ENCODE data around the gene NTM. TPM values are rescaled to one million over a fixed set of nuclear protein-coding genes. Genes with fewer than 3 reads are reported as not detected.

Gene NTM
- total RNA-seq, 1 experiment from 2014 or later: not detected

DNA sequence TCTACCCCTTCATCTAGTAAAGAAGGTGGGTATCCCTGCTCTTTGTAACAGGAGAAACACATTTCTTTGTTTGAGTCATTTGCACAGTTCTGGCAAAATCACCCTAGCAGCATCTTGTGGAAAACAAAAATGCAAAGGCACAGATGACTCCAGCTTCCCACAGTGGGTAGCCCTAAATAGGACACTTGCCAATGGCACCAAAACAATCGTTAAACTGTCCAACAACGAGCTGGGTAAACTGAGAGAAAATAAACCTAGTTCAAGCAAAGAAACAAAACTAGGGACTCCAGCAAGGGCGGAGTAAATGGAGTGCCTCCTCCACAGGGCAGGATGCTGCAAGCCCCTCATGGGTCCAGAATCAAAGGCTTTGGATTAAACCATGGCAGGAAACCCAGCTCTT, 239.5 kb downstream of the NTM start:
- ATAC-seq: no peak
- Histone ChIP-seq H3K9me2 (ENCODE audit: insufficient read depth) (no peaks in the 10 kb centered on the region), H3K4me2 (ENCODE audit: low read length) (no peak overlapping the region), H3K4me1 (ENCODE audit: control insufficient read depth in 1 of 2, insufficient read depth in 2 of 2, low read length in 2 of 2) (no peaks in the 10 kb centered on the region), H3K27ac (ENCODE audit: low read depth, low read length) (no peak overlapping the region), H3K36me3 (ENCODE audit: control insufficient read depth in 1 of 2, insufficient read depth in 2 of 2, low read length in 2 of 2) (no peaks in the 10 kb centered on the region), H3K9ac (ENCODE audit: low read length) (no peak overlapping the region), H3K79me2 (ENCODE audit: insufficient read depth, low read length) (no peaks in the 10 kb centered on the region), H3K27me3 (ENCODE audit: insufficient read depth, low read length) (no peaks in the 10 kb centered on the region), H3K4me3 (replicated peaks in 1 of 2; ENCODE audit: low read depth in 1 of 2, low read length in 2 of 2) (no peak overlapping the region), H2AFZ (ENCODE audit: low read depth, low read length, poor library complexity, severe bottlenecking) (no peak overlapping the region), H4K20me1 (ENCODE audit: insufficient read depth) (no peaks in the 10 kb centered on the region), H3K9me3 (ENCODE audit: control insufficient read depth in 1 of 2, insufficient read depth in 1 of 2, low read depth in 1 of 2, low read length in 2 of 2) (no peaks in the 10 kb centered on the region; a peak in 2 of 4 replicates)
- CTCF ChIA-PET: no interaction called here
- RAD21 ChIA-PET (ENCODE audit: low non-redundant PET in 1 of 2, low total read pairs in 2 of 2, uncharacterized antibody in 2 of 2, unreplicated experiment in 2 of 2): no interaction called here
- BruUV-seq (replicated peaks): no TSS peak
- POLR2A ChIA-PET: no interaction called here
- intact Hi-C loops (cut with micrococcal nuclease): no loop called here
- DNase-seq (ENCODE audit: low read depth, low spot score): no peak
- no peak for TF ChIP-seq RAD21 (IDR thresholded peaks at IDR 0.05; ENCODE audit: low read depth)
- no peak for TF ChIP-seq JUND (IDR thresholded peaks at IDR 0.05)
- no peak for TF ChIP-seq EGR1 (IDR thresholded peaks at IDR 0.05; ENCODE audit: low read depth)
- TF ChIP-seq POLR2A (IDR thresholded peaks at IDR 0.05; ENCODE audit: borderline replicate concordance, extremely low read depth, insufficient read depth, insufficient read length): no peak
- no peak for TF ChIP-seq ELF1 (IDR thresholded peaks at IDR 0.05; ENCODE audit: borderline replicate concordance, low read depth)
- TF ChIP-seq, protein P1, sequence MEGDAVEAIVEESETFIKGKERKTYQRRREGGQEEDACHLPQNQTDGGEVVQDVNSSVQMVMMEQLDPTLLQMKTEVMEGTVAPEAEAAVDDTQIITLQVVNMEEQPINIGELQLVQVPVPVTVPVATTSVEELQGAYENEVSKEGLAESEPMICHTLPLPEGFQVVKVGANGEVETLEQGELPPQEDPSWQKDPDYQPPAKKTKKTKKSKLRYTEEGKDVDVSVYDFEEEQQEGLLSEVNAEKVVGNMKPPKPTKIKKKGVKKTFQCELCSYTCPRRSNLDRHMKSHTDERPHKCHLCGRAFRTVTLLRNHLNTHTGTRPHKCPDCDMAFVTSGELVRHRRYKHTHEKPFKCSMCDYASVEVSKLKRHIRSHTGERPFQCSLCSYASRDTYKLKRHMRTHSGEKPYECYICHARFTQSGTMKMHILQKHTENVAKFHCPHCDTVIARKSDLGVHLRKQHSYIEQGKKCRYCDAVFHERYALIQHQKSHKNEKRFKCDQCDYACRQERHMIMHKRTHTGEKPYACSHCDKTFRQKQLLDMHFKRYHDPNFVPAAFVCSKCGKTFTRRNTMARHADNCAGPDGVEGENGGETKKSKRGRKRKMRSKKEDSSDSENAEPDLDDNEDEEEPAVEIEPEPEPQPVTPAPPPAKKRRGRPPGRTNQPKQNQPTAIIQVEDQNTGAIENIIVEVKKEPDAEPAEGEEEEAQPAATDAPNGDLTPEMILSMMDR (IDR thresholded peaks at IDR 0.05 in 2 of 3, conservative IDR thresholded peaks at IDR 0.05 in 1 of 3; ENCODE audit: borderline replicate concordance in 1 of 3, insufficient read depth in 1 of 3, low read depth in 2 of 3, low read length in 2 of 3): no peak
- no peak for TF ChIP-seq SRF (IDR thresholded peaks at IDR 0.05; ENCODE audit: low read depth)
- no peak for TF ChIP-seq FOSL1 (IDR thresholded peaks at IDR 0.05; ENCODE audit: low read depth)
- no peak for TF ChIP-seq POLR2AphosphoS5 (IDR thresholded peaks at IDR 0.05; ENCODE audit: low read depth, low read length)
- no peak for TF ChIP-seq CBX3 (IDR thresholded peaks at IDR 0.05; ENCODE audit: low read depth)
- no peak for TF ChIP-seq EZH2phosphoT487 (IDR thresholded peaks at IDR 0.05; ENCODE audit: borderline replicate concordance)
- TF ChIP-seq, protein P2, sequence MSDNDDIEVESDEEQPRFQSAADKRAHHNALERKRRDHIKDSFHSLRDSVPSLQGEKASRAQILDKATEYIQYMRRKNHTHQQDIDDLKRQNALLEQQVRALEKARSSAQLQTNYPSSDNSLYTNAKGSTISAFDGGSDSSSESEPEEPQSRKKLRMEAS (IDR thresholded peaks at IDR 0.05): no peak
- no peak for TF ChIP-seq ZFX (IDR thresholded peaks at IDR 0.05)
- TF ChIP-seq YY1 (IDR thresholded peaks at IDR 0.05; ENCODE audit: extremely low read depth, insufficient replicate concordance, low read depth, low read length): no peak
- TF ChIP-seq EZH2 (IDR thresholded peaks at IDR 0.05): no peak
- no peak for TF ChIP-seq SP1 (IDR thresholded peaks at IDR 0.05; ENCODE audit: low read depth)
- no peak for TF ChIP-seq TCF7L2 (IDR thresholded peaks at IDR 0.05; ENCODE audit: borderline replicate concordance, extremely low read depth, insufficient read depth, insufficient read length)
- TF ChIP-seq CEBPB (IDR thresholded peaks at IDR 0.05; ENCODE audit: low read depth): no peak
- TF ChIP-seq, protein P3, sequence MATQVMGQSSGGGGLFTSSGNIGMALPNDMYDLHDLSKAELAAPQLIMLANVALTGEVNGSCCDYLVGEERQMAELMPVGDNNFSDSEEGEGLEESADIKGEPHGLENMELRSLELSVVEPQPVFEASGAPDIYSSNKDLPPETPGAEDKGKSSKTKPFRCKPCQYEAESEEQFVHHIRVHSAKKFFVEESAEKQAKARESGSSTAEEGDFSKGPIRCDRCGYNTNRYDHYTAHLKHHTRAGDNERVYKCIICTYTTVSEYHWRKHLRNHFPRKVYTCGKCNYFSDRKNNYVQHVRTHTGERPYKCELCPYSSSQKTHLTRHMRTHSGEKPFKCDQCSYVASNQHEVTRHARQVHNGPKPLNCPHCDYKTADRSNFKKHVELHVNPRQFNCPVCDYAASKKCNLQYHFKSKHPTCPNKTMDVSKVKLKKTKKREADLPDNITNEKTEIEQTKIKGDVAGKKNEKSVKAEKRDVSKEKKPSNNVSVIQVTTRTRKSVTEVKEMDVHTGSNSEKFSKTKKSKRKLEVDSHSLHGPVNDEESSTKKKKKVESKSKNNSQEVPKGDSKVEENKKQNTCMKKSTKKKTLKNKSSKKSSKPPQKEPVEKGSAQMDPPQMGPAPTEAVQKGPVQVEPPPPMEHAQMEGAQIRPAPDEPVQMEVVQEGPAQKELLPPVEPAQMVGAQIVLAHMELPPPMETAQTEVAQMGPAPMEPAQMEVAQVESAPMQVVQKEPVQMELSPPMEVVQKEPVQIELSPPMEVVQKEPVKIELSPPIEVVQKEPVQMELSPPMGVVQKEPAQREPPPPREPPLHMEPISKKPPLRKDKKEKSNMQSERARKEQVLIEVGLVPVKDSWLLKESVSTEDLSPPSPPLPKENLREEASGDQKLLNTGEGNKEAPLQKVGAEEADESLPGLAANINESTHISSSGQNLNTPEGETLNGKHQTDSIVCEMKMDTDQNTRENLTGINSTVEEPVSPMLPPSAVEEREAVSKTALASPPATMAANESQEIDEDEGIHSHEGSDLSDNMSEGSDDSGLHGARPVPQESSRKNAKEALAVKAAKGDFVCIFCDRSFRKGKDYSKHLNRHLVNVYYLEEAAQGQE (IDR thresholded peaks at IDR 0.05; ENCODE audit: low read depth): no peak
- TF ChIP-seq, protein P4, sequence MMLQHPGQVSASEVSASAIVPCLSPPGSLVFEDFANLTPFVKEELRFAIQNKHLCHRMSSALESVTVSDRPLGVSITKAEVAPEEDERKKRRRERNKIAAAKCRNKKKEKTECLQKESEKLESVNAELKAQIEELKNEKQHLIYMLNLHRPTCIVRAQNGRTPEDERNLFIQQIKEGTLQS (IDR thresholded peaks at IDR 0.05): no peak

All from HCT116 (cell line).